WI38 (cell line): ENCODE results near the gene RRAGC.

ENCODE experiments used
- H3K4me3 ChIP-seq: 2 replicates; pipeline ENCODE4 v1.5.1; 2011; ENCODE audit warnings: low read depth, mild to moderate bottlenecking, control low read depth, low read length
- CTCF ChIP-seq: IDR thresholded peaks from 2 replicates; pipeline ENCODE4 v1.5.1; 2012; ENCODE audit warnings: low read depth, mild to moderate bottlenecking, control low read depth, low read length

The RRAGC gene

GRCh38 chr1:38873027-38873969 lies 13.7 kb upstream of the RRAGC start, which contains the start of gene MYCBP:
TSS of gene MYCBP (minus strand) at chr1:38873348. CDS start at chr1:38873305, 43 bp downstream.
- H3K4me3 ChIP-seq: peak within 1 kb of the TSS; percentile 74
- no peak for TF ChIP-seq CTCF

GRCh38 chr1:38872401-38873026 lies 12.9 kb upstream of the RRAGC start:
- TF ChIP-seq CTCF: no peak

GRCh38 chr1:38870996-38871395 lies 11.4 kb upstream of the RRAGC start:
- no peak overlapping the region for H3K4me3 ChIP-seq
- TF ChIP-seq CTCF: no peak

More at GRCh38 chr1:38872401-38873026, 12.9 kb upstream of the RRAGC start:
- H3K4me3 ChIP-seq: peak overlapping the region; percentile 74

- TF ChIP-seq CTCF: no peak
Observed at GRCh38 chr1:38867208-38867607, 7.6 kb upstream of the RRAGC start.

GRCh38 chr1:38865112-38865715 lies 5.6 kb upstream of the RRAGC start:
- TF ChIP-seq CTCF: no peak
- H3K4me3 ChIP-seq: no peak overlapping the region

More at GRCh38 chr1:38867208-38867607, 7.6 kb upstream of the RRAGC start:
- H3K4me3 ChIP-seq: no peak overlapping the region

GRCh38 chr1:38860454-38860795 lies 853 bp upstream of the RRAGC start:
- peak overlapping the region; percentile 78 for H3K4me3 ChIP-seq
- no peak for TF ChIP-seq CTCF
